ENCODE results near the gene FHAD1. TPM values are rescaled to one million over a fixed set of nuclear protein-coding genes. Genes with fewer than 3 reads are reported as not detected.

The FHAD1 gene
- total and polyA plus RNA-seq, 10 of the 15 experiments (the other 5 are each of a cell fraction or from before 2014, with no cell fraction given), result 0.09 to 1.0 (median 0.32) TPM; not detected in 2

DNA sequence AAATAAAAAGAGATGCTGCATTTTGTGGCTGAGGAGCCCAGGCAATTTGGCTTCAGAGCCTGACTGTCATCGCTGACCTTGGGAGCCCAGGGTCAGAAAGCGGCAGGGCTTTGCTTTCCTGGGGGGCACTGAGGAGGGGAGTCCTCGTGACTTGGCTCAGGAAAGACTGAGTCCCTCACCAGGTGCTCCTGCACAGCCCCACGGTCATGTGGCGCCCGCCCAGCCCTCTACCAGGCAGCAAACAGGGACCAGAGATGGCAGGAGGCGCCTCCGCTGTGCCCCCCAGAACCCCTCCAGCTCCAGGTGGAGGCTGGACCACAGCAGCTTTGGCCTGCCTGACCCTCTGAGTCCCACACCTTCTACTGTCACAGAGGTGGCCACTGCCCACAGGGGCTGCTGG is 175.8 kb downstream of the FHAD1 start:
- RAD21 ChIA-PET (ENCODE audit: unreplicated experiment), result no interaction called here
- Histone ChIP-seq H3K27ac (ENCODE audit: control insufficient read depth, insufficient read depth) (no peak overlapping the region), H4K20me1 (ENCODE audit: control insufficient read depth, insufficient read depth) (peaks cover 4% of the 10 kb centered on the region; the same call in 1 of the 2 replicates), H3K27me3 (replicated peaks in 1 of 2; ENCODE audit: control insufficient read depth in 2 of 2, insufficient read depth in 2 of 2, low read length in 1 of 2) (no peaks in the 10 kb centered on the region), H3K36me3 (ENCODE audit: control insufficient read depth in 2 of 2, insufficient read depth in 2 of 2, low read length in 1 of 2) (peaks cover 10 to 19% of the 10 kb centered on the region in 2 experiments; a peak in 3 of 4 replicates), H3K9ac (ENCODE audit: control insufficient read depth, insufficient read depth, low read length) (no peak overlapping the region), H3K9me3 (replicated peaks; ENCODE audit: control insufficient read depth, insufficient read depth, low read length) (no peaks in the 10 kb centered on the region), H3K79me2 (ENCODE audit: control insufficient read depth, insufficient read depth, low read length) (peaks cover 30% of the 10 kb centered on the region), H3K4me2 (ENCODE audit: control insufficient read depth, insufficient read depth) (no peak overlapping the region), H3K4me3 (no peak overlapping the region), H3K4me1 (ENCODE audit: control insufficient read depth, insufficient read depth, low read length) (peaks cover 7% of the 10 kb centered on the region), H2AFZ (ENCODE audit: control insufficient read depth, low read depth, low read length) (no peak overlapping the region)
- in situ Hi-C loops (cut with MboI), result no loop called here
- CTCF ChIA-PET, result interaction anchor here (1.2 to 1.3 kb wide), 2 partner anchors 11 to 102 kb away, joined by 3 to 4 read pairs; no protein-coding TSS in a partner anchor
- BruUV-seq (replicated peaks), result no TSS peak
- POLR2A ChIA-PET, result no interaction called here
- intact Hi-C loops (cut with micrococcal nuclease; ENCODE audit: unreplicated experiment), result no loop called here
- 96% methylated on average over 8 of the region's 8 CpGs for WGBS (ENCODE audit: insufficient coverage, insufficient replicate concordance, low lambda C conversion rate, missing lambda C conversion rate)
- TF ChIP-seq YBX1 (IDR thresholded peaks at IDR 0.05), result no peak
- no peak for TF ChIP-seq HDGF (IDR thresholded peaks at IDR 0.05)
- TF ChIP-seq STAT1 (conservative IDR thresholded peaks at IDR 0.05), result no peak
- TF ChIP-seq MTA2 (IDR thresholded peaks at IDR 0.05; ENCODE audit: low read depth), result no peak
- TF ChIP-seq ZSCAN29 (IDR thresholded peaks at IDR 0.05), result no peak
- TF ChIP-seq RUNX3 (IDR thresholded peaks at IDR 0.05; ENCODE audit: low read length), result no peak
- TF ChIP-seq ZBTB4 (CRISPR knock-in tag; IDR thresholded peaks at IDR 0.05), result no peak
- TF ChIP-seq MEF2B (IDR thresholded peaks at IDR 0.05; ENCODE audit: partially characterized antibody, poor library complexity, severe bottlenecking), result no peak
- no peak for TF ChIP-seq ASH2L (IDR thresholded peaks at IDR 0.05; ENCODE audit: borderline replicate concordance, low read depth)
- SMC1A ChIA-PET (ENCODE audit: uncharacterized antibody, unreplicated experiment), result interaction anchor here (1.4 kb wide), 1 partner anchor 10 kb away, joined by 3 read pairs; no protein-coding TSS in a partner anchor
- no peak for ATAC-seq
- FAIRE-seq, result no peak
- DNase-seq (ENCODE audit: low read depth, low spot score), result no peak
